ENCODE measurements around the gene CYB561A3. TPM values are rescaled to one million over a fixed set of nuclear protein-coding genes. Genes with fewer than 3 reads are reported as not detected.

Gene CYB561A3
- total and polyA plus RNA-seq, 2 of the 13 experiments (the other 11 are each of a cell fraction or from before 2014, with no cell fraction given), result 11.4 to 14.9 TPM

DNA sequence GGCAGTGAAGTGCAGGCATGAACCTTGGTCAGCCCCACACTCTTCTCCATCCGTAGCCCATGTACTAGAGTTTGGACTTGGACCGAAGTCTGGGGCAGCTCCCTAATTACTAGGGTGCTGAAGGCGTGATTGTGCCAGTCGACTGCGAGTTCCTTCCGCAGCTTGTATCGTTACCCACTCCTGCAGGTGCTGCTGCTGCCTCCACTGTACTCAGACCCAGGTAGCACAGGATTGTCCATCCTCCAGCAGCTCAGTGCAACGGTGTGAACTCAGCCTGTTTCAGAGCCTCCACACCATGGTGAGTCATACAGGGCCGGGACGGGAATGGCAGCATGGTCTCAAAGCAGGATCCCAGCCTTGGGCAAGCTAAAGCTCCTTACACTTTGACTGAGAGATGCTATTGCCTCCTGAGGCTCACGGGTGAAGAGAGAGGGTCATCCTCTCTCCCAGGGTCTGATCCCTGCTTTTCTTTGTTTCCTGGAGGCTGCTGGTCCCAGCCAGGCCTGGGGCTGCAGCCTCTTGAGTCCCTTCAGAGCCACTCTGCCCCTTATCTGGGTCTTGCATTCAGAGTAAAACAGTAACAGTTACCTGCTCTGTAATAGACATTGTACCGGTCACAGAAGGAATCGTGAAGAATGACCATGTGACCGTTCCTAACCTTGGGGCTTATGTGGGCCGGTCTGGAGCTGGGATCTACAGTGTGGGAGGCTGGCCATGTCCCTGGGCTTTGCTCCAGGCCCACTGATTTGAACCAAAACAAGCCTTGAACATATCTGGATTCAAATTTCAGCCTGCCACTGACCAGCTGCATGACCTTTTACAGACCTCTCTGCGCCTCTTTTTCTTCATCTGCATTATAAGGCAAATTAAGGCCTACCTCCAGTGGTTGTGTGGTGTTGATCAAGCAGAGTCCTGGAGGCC lies 27.0 kb downstream of the CYB561A3 start (continued):
- TF ChIP-seq, protein P1, sequence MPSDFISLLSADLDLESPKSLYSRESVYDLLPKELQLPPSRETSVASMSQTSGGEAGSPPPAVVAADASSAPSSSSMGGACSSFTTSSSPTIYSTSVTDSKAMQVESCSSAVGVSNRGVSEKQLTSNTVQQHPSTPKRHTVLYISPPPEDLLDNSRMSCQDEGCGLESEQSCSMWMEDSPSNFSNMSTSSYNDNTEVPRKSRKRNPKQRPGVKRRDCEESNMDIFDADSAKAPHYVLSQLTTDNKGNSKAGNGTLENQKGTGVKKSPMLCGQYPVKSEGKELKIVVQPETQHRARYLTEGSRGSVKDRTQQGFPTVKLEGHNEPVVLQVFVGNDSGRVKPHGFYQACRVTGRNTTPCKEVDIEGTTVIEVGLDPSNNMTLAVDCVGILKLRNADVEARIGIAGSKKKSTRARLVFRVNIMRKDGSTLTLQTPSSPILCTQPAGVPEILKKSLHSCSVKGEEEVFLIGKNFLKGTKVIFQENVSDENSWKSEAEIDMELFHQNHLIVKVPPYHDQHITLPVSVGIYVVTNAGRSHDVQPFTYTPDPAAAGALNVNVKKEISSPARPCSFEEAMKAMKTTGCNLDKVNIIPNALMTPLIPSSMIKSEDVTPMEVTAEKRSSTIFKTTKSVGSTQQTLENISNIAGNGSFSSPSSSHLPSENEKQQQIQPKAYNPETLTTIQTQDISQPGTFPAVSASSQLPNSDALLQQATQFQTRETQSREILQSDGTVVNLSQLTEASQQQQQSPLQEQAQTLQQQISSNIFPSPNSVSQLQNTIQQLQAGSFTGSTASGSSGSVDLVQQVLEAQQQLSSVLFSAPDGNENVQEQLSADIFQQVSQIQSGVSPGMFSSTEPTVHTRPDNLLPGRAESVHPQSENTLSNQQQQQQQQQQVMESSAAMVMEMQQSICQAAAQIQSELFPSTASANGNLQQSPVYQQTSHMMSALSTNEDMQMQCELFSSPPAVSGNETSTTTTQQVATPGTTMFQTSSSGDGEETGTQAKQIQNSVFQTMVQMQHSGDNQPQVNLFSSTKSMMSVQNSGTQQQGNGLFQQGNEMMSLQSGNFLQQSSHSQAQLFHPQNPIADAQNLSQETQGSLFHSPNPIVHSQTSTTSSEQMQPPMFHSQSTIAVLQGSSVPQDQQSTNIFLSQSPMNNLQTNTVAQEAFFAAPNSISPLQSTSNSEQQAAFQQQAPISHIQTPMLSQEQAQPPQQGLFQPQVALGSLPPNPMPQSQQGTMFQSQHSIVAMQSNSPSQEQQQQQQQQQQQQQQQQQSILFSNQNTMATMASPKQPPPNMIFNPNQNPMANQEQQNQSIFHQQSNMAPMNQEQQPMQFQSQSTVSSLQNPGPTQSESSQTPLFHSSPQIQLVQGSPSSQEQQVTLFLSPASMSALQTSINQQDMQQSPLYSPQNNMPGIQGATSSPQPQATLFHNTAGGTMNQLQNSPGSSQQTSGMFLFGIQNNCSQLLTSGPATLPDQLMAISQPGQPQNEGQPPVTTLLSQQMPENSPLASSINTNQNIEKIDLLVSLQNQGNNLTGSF (CRISPR knock-in tag; IDR thresholded peaks at IDR 0.05), result no peak
- TF ChIP-seq ZZZ3 (CRISPR knock-in tag; IDR thresholded peaks at IDR 0.05; ENCODE audit: borderline replicate concordance) (peak; percentile 67; the same call in 1 of the 2 replicates), ATRX (CRISPR knock-in tag; IDR thresholded peaks at IDR 0.05; ENCODE audit: borderline replicate concordance) (no peak), TFDP2 (CRISPR knock-in tag; IDR thresholded peaks at IDR 0.05) (no peak), HOXA3 (CRISPR knock-in tag; IDR thresholded peaks at IDR 0.05) (peak; percentile 52; the same call in 1 of the 2 replicates), ZNF816 (CRISPR knock-in tag; IDR thresholded peaks at IDR 0.05; ENCODE audit: borderline replicate concordance) (no peak), KDM6A (CRISPR knock-in tag; IDR thresholded peaks at IDR 0.05; ENCODE audit: low read depth) (0 out of 2 replicates have a peak, but pooled peaks have one; percentile 49), SNAPC4 (CRISPR knock-in tag; IDR thresholded peaks at IDR 0.05) (no peak), HOXA5 (CRISPR knock-in tag; IDR thresholded peaks at IDR 0.05) (no peak), E2F5 (CRISPR knock-in tag; conservative IDR thresholded peaks at IDR 0.05) (no peak), NFKBIZ (CRISPR knock-in tag; IDR thresholded peaks at IDR 0.05) (no peak), ZNF101 (CRISPR knock-in tag; IDR thresholded peaks at IDR 0.05; ENCODE audit: borderline replicate concordance, low read depth) (no peak; the same call in 1 of the 2 replicates)
- TF ChIP-seq, protein P2, sequence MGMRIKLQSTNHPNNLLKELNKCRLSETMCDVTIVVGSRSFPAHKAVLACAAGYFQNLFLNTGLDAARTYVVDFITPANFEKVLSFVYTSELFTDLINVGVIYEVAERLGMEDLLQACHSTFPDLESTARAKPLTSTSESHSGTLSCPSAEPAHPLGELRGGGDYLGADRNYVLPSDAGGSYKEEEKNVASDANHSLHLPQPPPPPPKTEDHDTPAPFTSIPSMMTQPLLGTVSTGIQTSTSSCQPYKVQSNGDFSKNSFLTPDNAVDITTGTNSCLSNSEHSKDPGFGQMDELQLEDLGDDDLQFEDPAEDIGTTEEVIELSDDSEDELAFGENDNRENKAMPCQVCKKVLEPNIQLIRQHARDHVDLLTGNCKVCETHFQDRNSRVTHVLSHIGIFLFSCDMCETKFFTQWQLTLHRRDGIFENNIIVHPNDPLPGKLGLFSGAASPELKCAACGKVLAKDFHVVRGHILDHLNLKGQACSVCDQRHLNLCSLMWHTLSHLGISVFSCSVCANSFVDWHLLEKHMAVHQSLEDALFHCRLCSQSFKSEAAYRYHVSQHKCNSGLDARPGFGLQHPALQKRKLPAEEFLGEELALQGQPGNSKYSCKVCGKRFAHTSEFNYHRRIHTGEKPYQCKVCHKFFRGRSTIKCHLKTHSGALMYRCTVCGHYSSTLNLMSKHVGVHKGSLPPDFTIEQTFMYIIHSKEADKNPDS (CRISPR knock-in tag; IDR thresholded peaks at IDR 0.05), result no peak

Measured in HepG2 (cell line).